ENCODE measurements around the gene TRPV4.
"Not testable (repeated sequence)": the region's sequence is repeated elsewhere in the genome, so short reads cannot be mapped to it uniquely, and the experiment has no call there.

Gene TRPV4

GRCh38 chr12:109858764-109859163, 25.6 kb upstream of the TRPV4 start:
- no peak for ATAC-seq

GRCh38 chr12:109857715-109858114, 24.5 kb upstream of the TRPV4 start:
- no peak for ATAC-seq

GRCh38 chr12:109855377-109855776, 22.2 kb upstream of the TRPV4 start:
- ATAC-seq, result no peak

GRCh38 chr12:109850518-109850917, 17.3 kb upstream of the TRPV4 start:
- ATAC-seq, result not testable (repeated sequence)

GRCh38 chr12:109847142-109847735, 14.0 kb upstream of the TRPV4 start:
- ATAC-seq, result no peak

GRCh38 chr12:109845824-109846205, 12.6 kb upstream of the TRPV4 start:
- no peak for ATAC-seq

- peak; percentile 91 to 94 for ATAC-seq
Measured at GRCh38 chr12:109844983-109845823, 12.0 kb upstream of the TRPV4 start.

- ATAC-seq, result no peak
Measured at GRCh38 chr12:109844091-109844490, 10.9 kb upstream of the TRPV4 start.

- ATAC-seq, result no peak
Measured at GRCh38 chr12:109842021-109842420, 8.8 kb upstream of the TRPV4 start.

GRCh38 chr12:109841356-109841755, 8.2 kb upstream of the TRPV4 start:
- ATAC-seq, result no peak

- ATAC-seq, result no peak
Measured at GRCh38 chr12:109840305-109841074, 7.3 kb upstream of the TRPV4 start.

GRCh38 chr12:109839444-109839843, 6.2 kb upstream of the TRPV4 start:
- no peak for ATAC-seq

GRCh38 chr12:109836916-109837315, 3.7 kb upstream of the TRPV4 start:
- no peak for ATAC-seq

GRCh38 chr12:109835827-109836226, 2.6 kb upstream of the TRPV4 start:
- no peak for ATAC-seq

GRCh38 chr12:109832541-109833306, 474 bp downstream of the TRPV4 start:
- no peak for ATAC-seq

- no peak for ATAC-seq
Measured at GRCh38 chr12:109831929-109832328, 1.3 kb downstream of the TRPV4 start.

GRCh38 chr12:109831365-109831764, 1.8 kb downstream of the TRPV4 start:
- no peak for ATAC-seq

- no peak for ATAC-seq
Measured at GRCh38 chr12:109830718-109831117, 2.5 kb downstream of the TRPV4 start.

- ATAC-seq, result no peak
Measured at GRCh38 chr12:109830267-109830666, 2.9 kb downstream of the TRPV4 start.

GRCh38 chr12:109829667-109830066, 3.5 kb downstream of the TRPV4 start:
- ATAC-seq, result no peak

GRCh38 chr12:109828754-109829511, 4.3 kb downstream of the TRPV4 start:
- ATAC-seq, result no peak
